Measurements from ENCODE around the gene NUDT13. TPM values are rescaled to one million over a fixed set of nuclear protein-coding genes. Genes with fewer than 3 reads are reported as not detected.

The NUDT13 gene
- polyA plus RNA-seq, 1 donor: 4.8 TPM

Other genes starting within 250 kb of the NUDT13 start
- gene OIT3, start 216.7 kb upstream of the NUDT13 start, polyA plus RNA-seq: 9.9 TPM
- 54.3 TPM for gene PLA2G12B, start 155.6 kb upstream of the NUDT13 start, polyA plus RNA-seq
- gene P4HA1, start 13.6 kb upstream of the NUDT13 start, polyA plus RNA-seq: 31.8 TPM
- 24.9 TPM for gene ECD, start 57.6 kb downstream of the NUDT13 start, polyA plus RNA-seq
- gene FAM149B1, start 57.7 kb downstream of the NUDT13 start, polyA plus RNA-seq: 32.1 TPM
- 25.4 TPM for gene DNAJC9, start 136.8 kb downstream of the NUDT13 start, polyA plus RNA-seq
- gene MRPS16, start 142.2 kb downstream of the NUDT13 start, polyA plus RNA-seq: 77.1 TPM
- gene CFAP70, start 248.4 kb downstream of the NUDT13 start, polyA plus RNA-seq: 5.3 TPM